Liver (tissue), 3 donors: Measurements from ENCODE around the gene LRRTM4.

ENCODE experiments used
- CTCF ChIP-seq: fragments of 150-350 bp; IDR thresholded peaks from 2 replicates; pipeline ENCODE4 v1.5.1; 2017; ENCODE audit warnings: improper control_type of control experiment, low read depth, low read length; ENCODE audit not compliant: missing input control
- HNF4A ChIP-seq, 2 donors: conservative IDR thresholded peaks; 2 replicates each; pipeline ENCODE4 v1.6.1; 2016; ENCODE audit warnings: antibody characterized with exemption in 2 of 2, mild to moderate bottlenecking in 2 of 2
- RAD21 ChIP-seq, 2 donors: IDR thresholded peaks; 2 replicates each; pipeline ENCODE4 v1.6.1; 2016; ENCODE audit warnings: antibody characterized with exemption in 2 of 2, mild to moderate bottlenecking in 2 of 2
- SP1 ChIP-seq: IDR thresholded peaks from 2 replicates; pipeline ENCODE4 v1.6.1; 2018; ENCODE audit warnings: antibody characterized with exemption, mild to moderate bottlenecking
- donor health status: healthy.
- donor health status: healthy.

GRCh38 chr2:77404189-77404588 is 118.0 kb downstream of the LRRTM4 start:
- TF ChIP-seq SP1 (no peak), HNF4A (conservative IDR thresholded peaks at IDR 0.05) (no peak), CTCF (no peak), RAD21 (IDR thresholded peaks at IDR 0.05) (no peak)
